ENCODE data around the gene DLGAP4. TPM values are rescaled to one million over a fixed set of nuclear protein-coding genes. Genes with fewer than 3 reads are reported as not detected.

Gene DLGAP4
- total RNA-seq, 1 experiment from 2014 or later = 40.3 TPM

DNA sequence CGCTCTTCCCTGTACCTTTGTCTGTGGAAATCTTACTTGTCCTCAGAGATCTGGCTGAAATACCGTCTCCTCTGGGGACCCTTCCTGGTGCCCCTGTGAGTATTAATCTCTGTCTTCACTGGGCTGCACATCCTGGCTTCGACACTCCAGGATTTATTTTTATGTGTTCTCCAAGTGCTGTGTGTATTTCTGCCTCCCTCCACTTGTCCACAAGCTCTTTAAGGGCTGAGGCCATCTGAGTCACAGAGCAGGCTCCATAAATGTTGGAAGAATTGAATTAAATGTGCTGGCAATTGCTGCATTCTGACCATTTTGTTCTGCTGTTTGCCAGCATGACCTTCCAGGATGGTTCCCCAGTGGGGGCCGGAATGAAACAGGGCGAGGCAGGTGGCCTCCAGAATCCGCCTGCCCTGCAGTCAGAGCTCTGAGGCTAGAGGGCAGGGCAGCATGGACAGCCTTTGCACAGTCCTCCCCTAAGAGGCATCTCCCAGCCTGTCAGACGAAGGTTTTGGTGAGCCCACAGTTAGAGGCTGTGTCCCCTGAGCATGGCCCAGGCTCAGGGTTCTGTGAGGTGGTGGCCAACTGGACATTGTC is 105.8 kb downstream of the DLGAP4 start (continued):
- TF ChIP-seq, protein P1, sequence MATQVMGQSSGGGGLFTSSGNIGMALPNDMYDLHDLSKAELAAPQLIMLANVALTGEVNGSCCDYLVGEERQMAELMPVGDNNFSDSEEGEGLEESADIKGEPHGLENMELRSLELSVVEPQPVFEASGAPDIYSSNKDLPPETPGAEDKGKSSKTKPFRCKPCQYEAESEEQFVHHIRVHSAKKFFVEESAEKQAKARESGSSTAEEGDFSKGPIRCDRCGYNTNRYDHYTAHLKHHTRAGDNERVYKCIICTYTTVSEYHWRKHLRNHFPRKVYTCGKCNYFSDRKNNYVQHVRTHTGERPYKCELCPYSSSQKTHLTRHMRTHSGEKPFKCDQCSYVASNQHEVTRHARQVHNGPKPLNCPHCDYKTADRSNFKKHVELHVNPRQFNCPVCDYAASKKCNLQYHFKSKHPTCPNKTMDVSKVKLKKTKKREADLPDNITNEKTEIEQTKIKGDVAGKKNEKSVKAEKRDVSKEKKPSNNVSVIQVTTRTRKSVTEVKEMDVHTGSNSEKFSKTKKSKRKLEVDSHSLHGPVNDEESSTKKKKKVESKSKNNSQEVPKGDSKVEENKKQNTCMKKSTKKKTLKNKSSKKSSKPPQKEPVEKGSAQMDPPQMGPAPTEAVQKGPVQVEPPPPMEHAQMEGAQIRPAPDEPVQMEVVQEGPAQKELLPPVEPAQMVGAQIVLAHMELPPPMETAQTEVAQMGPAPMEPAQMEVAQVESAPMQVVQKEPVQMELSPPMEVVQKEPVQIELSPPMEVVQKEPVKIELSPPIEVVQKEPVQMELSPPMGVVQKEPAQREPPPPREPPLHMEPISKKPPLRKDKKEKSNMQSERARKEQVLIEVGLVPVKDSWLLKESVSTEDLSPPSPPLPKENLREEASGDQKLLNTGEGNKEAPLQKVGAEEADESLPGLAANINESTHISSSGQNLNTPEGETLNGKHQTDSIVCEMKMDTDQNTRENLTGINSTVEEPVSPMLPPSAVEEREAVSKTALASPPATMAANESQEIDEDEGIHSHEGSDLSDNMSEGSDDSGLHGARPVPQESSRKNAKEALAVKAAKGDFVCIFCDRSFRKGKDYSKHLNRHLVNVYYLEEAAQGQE (IDR thresholded peaks at IDR 0.05; ENCODE audit: low read depth) = no peak

DNA sequence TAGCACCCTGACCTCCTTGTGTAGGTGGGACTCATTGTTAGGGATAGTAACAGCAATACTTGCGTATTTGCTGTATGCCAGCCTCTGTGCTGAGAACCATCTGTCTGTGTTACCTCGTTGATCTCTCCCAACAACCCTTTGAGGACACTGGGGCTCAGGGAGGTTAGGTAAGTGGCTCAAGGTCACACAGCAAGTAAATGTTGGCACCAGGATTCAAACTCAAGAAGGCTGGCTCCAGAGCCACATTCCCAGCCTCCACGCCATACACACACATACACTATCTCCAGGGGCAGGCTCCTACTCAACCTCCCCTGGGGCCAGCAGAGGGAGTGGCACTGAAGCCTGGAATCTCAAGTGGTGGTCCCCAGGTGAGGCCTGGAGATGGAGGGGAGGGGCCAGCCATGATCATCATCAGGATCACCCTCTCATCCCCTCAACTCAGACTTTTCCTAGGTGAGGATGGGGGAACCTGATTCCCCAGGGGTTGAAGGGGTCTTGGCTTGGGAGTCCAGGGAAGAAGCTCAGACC is 109.4 kb downstream of the DLGAP4 start:
- H3K9me3 ChIP-seq (ENCODE audit: control insufficient read depth in 1 of 2, insufficient read depth in 1 of 2, low read depth in 1 of 2, low read length in 2 of 2) = no peaks in the 10 kb centered on the region
- intact Hi-C loops (cut with micrococcal nuclease) = no loop called here
- TF ChIP-seq SIN3A (IDR thresholded peaks at IDR 0.05; ENCODE audit: low read depth) (no peak), SP1 (IDR thresholded peaks at IDR 0.05; ENCODE audit: low read depth) (no peak), EGR1 (IDR thresholded peaks at IDR 0.05; ENCODE audit: low read depth) (no peak), POLR2A (IDR thresholded peaks at IDR 0.05; ENCODE audit: borderline replicate concordance, extremely low read depth, insufficient read depth, insufficient read length) (no peak), JUND (IDR thresholded peaks at IDR 0.05) (no peak), ELF1 (IDR thresholded peaks at IDR 0.05; ENCODE audit: borderline replicate concordance, low read depth) (no peak), POLR2AphosphoS5 (IDR thresholded peaks at IDR 0.05; ENCODE audit: low read depth, low read length) (no peak), CBX3 (IDR thresholded peaks at IDR 0.05; ENCODE audit: low read depth) (no peak), RAD21 (IDR thresholded peaks at IDR 0.05; ENCODE audit: low read depth) (no peak), ZNF274 (IDR thresholded peaks at IDR 0.05; ENCODE audit: low read depth, low read length) (no peak), ZFX (IDR thresholded peaks at IDR 0.05) (no peak), YY1 (IDR thresholded peaks at IDR 0.05; ENCODE audit: extremely low read depth, insufficient replicate concordance, low read depth, low read length) (no peak), FOSL1 (IDR thresholded peaks at IDR 0.05; ENCODE audit: low read depth) (no peak)
- TF ChIP-seq, protein P1 (IDR thresholded peaks at IDR 0.05; ENCODE audit: low read depth) = no peak
- TF ChIP-seq, protein P2, sequence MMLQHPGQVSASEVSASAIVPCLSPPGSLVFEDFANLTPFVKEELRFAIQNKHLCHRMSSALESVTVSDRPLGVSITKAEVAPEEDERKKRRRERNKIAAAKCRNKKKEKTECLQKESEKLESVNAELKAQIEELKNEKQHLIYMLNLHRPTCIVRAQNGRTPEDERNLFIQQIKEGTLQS (IDR thresholded peaks at IDR 0.05) = no peak
- no peak overlapping the region for H3K4me2 ChIP-seq (ENCODE audit: low read length)
- no peak overlapping the region for H3K9ac ChIP-seq (ENCODE audit: low read length)
- H3K27me3 ChIP-seq (ENCODE audit: insufficient read depth, low read length) = no peaks in the 10 kb centered on the region
- H3K79me2 ChIP-seq (ENCODE audit: insufficient read depth, low read length) = no peaks in the 10 kb centered on the region
- DNase-seq (ENCODE audit: low read depth, low spot score) (no peak), ATAC-seq (no peak)
- POLR2A ChIA-PET = no interaction called here
- BruUV-seq (replicated peaks) = no TSS peak
- RAD21 ChIA-PET (ENCODE audit: low non-redundant PET in 1 of 2, low total read pairs in 2 of 2, uncharacterized antibody in 2 of 2, unreplicated experiment in 2 of 2) = no interaction called here
- no peak overlapping the region for H3K4me3 ChIP-seq (replicated peaks in 1 of 2; ENCODE audit: low read depth in 1 of 2, low read length in 2 of 2)
- CTCF ChIA-PET = interaction anchor here (1.4 kb wide), 1 partner anchor 16 kb away, joined by 3 read pairs; no protein-coding TSS in a partner anchor
- H2AFZ ChIP-seq (ENCODE audit: low read depth, low read length, poor library complexity, severe bottlenecking) = no peak overlapping the region
- H3K27ac ChIP-seq (ENCODE audit: low read depth, low read length) = no peak overlapping the region
- H3K4me1 ChIP-seq (ENCODE audit: control insufficient read depth in 1 of 2, insufficient read depth in 2 of 2, low read length in 2 of 2) = no peaks in the 10 kb centered on the region
- H3K9me2 ChIP-seq (ENCODE audit: insufficient read depth) = no peaks in the 10 kb centered on the region
- no peaks in the 10 kb centered on the region for H4K20me1 ChIP-seq (ENCODE audit: insufficient read depth)
- H3K36me3 ChIP-seq (ENCODE audit: control insufficient read depth in 1 of 2, insufficient read depth in 2 of 2, low read length in 2 of 2) = no peaks in the 10 kb centered on the region
